Measurements from ENCODE around the gene GAL3ST3. TPM values are rescaled to one million over a fixed set of nuclear protein-coding genes. Genes with fewer than 3 reads are reported as not detected.
"Not testable (repeated sequence)": the region's sequence is repeated elsewhere in the genome, so short reads cannot be mapped to it uniquely, and the experiment has no call there.

The GAL3ST3 gene
- total RNA-seq, 1 donor from 2014 or later = 0.73 TPM

DNA sequence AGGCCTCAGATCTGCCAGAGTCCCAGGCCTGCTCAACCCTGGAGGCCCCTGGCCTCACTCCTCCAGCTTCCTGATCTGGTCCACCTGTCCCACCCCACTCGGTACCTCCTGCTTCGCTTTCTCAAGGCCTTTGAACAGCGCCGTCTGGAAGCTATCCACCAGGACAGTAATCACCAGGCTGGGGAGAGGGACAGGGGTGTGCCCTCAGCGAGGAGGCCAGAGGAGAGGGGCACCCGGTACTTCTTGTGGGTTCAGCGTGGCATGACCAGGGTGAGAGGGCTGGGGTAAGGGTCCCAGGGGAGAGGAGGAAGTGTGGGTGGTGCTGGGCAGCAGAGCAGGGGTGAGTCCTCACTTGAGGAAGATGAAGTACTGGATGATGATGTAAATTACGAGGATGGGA lies 28.7 kb downstream of the GAL3ST3 start:
- no peak for ATAC-seq (ENCODE audit: poor library complexity)
- no peak for DNase-seq
- intact Hi-C loops (cut with DNase I) = no loop called here

DNA sequence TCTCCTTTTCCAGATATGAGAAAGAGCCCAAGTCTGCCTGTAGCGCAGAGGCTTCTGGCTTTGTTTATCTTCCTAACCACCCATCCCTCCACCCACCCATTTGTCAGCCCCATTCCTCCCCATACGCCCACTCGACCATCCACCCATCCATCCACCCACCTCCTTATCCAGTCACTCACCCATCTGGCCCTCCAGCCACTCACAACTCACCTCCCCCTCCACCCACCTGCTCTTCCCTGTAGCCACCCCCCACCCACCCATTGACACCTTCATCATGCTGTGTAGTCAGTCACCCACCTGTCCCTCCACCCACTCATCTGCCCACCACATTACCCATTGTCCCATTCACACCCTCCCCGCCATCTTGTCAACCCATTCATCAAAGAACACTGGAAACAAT lies 31.6 kb downstream of the GAL3ST3 start:
- DNase-seq (no peak), ATAC-seq (ENCODE audit: poor library complexity) (no peak)
- intact Hi-C loops (cut with DNase I) = no loop called here

DNA sequence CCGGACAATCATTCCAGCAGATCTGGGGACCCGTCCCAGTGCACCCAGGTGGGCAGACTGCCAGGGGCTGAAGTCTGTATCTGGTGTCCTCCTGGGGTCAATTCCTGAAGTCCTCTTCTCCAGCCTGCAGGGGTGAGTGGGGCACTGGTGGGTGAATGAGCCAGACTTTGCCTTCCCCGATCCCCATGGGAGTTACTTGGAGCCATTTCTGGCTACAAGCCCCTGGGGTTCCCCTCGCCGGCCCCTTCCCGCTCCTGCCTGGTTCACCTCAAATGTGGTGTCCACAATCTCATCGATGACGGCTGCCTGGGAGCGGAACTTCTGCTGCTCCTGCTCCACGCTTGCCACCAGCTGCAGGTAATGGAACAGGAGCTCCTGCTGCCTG lies 32.2 kb downstream of the GAL3ST3 start:
- no peak for DNase-seq
- no peak for ATAC-seq (ENCODE audit: poor library complexity)
- intact Hi-C loops (cut with DNase I) = no loop called here

DNA sequence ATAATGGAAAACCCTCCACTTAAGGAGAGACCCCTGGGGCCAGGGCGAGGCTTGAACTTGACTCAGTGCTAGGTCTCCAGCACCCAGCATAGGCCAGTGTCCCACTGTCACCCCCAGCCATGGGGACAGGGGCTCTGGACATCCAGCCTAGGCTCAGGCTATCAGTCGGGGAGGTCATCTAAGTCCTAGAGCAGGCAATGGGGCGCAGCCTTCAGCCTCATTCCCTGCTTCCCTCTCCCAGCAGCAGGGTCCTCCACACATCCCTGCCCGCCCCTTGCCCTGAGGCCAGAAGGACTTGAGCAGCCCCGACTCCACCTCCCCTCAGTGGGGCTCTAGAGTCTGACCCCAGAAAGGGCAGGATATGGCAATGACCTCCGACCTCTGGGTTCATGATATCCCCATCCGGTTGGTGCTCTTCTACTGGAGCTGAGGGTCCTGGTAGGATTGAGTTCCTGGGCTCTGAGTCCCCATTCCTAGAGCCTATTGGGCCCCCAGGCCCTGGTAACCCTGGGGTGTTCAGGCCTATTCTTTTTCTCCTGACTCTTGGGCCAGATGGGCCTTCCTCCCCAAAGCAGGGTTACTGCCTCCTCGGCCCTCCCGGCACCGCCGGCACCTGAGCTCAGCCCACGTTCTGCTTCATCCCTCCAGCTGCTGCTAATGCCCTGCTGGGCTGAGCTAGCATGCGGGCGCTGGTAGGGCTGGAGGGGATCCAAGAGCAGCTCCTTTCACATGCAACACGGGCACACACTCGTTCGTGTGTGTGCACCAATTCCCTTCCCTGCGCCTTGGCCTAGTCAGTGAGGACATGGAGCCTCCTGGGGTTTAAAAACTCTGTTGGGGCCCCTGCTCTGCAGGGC lies 32.8 kb downstream of the GAL3ST3 start:
- intact Hi-C loops (cut with DNase I) = no loop called here
- no peak for DNase-seq
- ATAC-seq (ENCODE audit: poor library complexity) = peak; percentile 7

DNA sequence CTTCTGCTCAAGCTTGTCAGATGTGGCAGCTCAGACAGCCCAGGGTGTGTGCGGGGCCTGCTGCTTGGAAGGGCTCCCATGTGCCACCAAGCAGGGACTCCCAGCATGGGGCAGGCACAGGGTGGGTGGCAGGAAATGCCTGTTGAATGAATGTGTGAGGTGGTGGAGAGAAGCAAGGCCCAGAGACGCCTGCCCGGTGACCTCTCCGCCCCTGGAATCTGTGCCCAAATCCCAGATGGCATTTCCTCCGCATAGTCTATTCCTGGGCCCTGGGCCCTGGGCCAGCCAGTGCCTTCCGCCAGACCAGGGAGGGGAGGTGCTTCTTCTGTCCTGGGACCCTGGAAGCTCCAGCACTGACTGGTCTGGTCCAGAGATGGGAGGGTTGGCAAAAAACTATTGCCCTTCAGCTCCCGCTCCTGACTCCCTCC lies 33.5 kb downstream of the GAL3ST3 start:
- peak; percentile 62 for DNase-seq
- intact Hi-C loops (cut with DNase I) = no loop called here
- peak; percentile 78 for ATAC-seq (ENCODE audit: poor library complexity)

DNA sequence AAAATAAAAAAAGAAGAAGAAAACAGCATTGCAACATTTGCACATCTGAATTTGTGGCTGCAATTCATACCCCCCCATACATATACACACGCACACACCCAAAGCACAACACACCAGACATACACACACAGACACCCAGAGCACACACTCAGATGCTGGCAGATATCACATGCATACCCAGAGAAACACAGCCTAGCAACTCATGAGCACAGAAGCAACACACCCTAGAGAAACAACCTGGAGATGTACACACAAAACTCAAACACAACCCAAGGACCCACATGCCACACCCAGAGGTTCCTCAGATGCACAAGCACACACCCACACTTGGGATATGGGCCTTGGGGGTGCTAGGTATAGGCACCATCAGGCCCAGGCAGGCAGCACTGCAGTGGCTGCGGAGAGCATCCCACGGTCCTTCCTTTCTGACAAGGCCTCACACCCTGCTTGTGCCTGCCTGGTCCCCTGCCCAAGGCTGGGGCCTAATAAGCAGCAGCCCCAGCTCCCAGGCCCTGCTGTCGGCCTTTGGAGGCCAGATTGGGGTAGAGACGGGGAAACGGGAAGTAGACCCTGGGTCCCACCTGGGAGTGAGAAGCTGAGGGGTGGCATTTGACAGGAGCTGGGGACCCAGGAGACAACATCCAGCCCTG lies 34.0 kb downstream of the GAL3ST3 start:
- intact Hi-C loops (cut with DNase I) = no loop called here
- DNase-seq (no peak), ATAC-seq (ENCODE audit: poor library complexity) (no peak)

DNA sequence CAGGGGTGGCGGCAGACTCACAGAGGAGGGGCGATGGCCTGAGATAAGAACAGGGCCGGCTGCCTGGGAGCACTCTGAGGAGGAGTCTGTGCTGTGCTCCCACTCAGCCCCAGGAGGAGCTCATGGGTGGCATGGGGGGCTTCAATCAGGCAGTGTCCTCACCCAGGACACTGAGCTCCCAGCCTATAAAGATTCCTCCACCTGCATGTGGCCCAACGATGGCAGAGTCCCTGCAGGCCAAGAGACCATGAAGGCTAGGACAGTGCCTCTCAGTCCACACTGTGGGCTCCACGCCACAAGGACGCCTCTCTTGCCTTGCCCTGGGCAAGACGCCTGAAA lies 35.2 kb downstream of the GAL3ST3 start:
- no peak for DNase-seq
- no peak for ATAC-seq (ENCODE audit: poor library complexity)
- intact Hi-C loops (cut with DNase I) = no loop called here

DNA sequence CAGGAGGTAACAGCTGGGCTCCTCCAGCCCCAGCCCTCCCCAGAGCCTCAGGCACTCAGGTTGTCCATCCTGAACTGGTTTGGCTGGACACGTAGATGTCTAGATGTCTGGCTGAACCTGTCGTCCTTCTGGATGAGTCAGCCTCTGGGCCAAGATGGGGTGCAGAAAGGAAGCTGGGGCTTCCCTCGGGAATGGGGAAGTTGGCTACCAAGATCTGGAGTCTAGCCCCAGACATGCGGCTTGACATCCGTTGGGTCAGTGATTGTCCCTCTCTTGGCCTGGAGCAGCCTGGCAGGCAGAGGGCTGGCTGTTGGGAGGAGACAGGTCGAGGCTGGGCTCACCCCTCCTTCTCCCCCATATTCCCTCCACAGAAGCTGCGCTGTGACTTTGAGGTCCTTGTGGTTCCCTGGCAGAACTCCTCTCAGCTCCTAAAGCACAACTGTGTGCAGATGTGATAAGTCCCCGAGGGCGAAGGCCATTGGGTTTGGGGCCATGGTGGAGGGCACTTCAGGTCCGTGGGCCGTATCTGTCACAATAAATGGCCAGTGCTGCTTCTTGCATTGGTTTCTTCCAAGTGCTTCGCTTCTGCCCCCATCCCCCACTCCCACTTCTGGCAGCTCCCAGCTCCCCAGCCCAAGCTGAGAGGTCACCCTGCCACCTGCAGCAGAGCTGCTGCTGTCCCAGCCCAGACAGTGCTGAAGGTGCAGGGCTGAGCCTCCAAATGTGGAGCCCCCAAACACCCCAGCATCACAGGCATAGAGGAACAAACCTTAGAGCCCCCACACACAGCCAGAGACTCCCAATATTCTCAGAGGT lies 35.8 kb downstream of the GAL3ST3 start:
- ATAC-seq (ENCODE audit: poor library complexity) = no peak

DNA sequence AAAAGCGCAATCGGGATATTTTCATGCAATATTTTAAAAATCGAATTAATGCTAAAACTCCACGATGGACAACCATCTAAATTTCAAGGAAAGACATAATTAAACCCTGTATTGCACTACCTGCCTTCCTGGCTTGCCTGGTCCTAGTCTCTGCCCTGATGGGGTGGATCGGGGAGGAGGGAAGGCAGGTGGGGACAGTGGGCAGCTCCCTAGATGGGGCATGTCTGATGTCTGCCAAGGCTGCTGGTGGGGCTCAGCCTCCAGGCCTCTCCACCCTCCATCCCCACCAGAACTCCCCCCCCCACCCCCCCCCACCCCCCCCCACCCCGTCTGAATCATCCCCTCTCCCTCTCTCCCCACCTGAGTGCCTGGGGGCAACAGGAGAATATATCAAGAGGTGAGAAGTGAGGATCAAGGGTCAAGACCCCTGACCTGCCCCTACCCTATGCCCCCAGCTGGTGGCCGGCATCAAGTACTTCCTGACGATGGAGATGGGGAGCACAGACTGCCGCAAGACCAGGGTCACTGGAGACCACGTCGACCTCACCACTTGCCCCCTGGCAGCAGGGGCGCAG lies 36.5 kb downstream of the GAL3ST3 start:
- DNase-seq = no peak
- no peak for ATAC-seq (ENCODE audit: poor library complexity)
- intact Hi-C loops (cut with DNase I) = no loop called here

More for the DNA sequence above, 35.8 kb downstream of the GAL3ST3 start:
- DNase-seq = no peak
- intact Hi-C loops (cut with DNase I) = no loop called here

DNA sequence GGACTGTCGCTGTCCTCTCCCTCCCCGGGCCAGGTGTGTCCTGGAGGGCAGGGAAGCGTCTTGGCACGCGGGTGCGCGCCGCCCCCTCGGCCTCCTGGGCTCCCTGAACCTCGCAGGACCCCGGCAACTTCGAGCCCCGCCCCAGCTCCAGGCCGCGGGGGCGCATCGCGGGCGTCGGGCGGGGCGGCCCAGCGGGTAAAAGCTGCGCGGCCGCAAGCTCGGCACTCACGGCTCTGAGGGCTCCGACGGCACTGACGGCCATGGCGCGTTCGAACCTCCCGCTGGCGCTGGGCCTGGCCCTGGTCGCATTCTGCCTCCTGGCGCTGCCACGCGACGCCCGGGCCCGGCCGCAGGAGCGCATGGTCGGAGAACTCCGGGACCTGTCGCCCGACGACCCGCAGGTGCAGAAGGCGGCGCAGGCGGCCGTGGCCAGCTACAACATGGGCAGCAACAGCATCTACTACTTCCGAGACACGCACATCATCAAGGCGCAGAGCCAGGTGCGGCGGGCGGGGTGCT lies 37.1 kb downstream of the GAL3ST3 start, which contains the start of gene CST6:
CST6 (plus strand) TSS at position 224 of the 519 bp plus-strand sequence; CDS start at position 261, 37 bp downstream.
- ATAC-seq (ENCODE audit: poor library complexity) (no peak), DNase-seq (no peak)
- intact Hi-C loops (cut with DNase I) = no loop called here

DNA sequence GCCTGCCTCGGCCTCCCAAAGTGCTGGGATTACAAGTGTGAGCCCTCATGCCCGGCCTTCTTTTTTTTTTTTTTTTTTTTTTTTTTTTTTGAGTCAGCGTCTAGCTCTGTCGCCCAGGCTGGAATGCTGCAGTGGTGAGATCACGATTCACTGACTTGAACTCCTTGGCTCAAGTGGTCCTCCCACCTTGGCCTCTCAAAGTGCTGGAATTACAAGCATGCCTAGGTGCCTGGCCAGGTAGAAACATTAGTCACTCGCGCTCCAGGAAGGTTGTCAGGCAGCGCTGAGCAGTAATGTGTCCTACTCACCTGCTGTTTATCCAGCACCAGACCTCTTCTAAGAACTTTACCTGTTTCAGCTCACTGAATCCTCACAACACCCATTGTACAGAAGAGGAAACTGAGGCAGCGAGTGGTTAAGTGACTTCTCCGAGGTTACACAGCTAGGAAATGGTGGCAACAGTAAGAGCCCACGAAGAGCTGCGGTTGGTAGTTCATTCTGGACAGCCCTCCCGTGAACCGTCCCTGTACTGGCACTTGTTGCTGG lies 37.6 kb downstream of the GAL3ST3 start:
- intact Hi-C loops (cut with DNase I) = no loop called here
- DNase-seq = no peak
- ATAC-seq (ENCODE audit: poor library complexity) = no peak

DNA sequence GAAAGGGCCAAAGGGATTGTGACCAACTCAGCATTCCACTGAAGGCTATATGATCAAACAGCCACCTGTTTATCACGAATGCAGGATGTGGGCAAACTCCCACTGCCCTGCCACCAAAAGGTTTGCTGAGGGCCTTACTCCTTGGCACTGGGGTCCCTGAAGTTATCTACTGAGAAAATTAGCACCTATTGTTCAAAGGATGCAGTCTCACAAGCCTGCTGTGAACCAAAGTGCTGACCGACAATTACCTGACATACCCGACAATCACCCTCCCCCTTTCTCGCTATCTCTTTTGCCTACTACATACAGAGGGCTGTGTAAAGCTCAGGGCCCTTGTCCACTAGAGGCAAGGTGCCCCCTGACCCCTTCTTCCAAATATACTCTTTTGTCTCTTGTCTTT lies 38.9 kb downstream of the GAL3ST3 start:
- intact Hi-C loops (cut with DNase I); ATAC-seq (ENCODE audit: poor library complexity); DNase-seq: not testable (repeated sequence)

DNA sequence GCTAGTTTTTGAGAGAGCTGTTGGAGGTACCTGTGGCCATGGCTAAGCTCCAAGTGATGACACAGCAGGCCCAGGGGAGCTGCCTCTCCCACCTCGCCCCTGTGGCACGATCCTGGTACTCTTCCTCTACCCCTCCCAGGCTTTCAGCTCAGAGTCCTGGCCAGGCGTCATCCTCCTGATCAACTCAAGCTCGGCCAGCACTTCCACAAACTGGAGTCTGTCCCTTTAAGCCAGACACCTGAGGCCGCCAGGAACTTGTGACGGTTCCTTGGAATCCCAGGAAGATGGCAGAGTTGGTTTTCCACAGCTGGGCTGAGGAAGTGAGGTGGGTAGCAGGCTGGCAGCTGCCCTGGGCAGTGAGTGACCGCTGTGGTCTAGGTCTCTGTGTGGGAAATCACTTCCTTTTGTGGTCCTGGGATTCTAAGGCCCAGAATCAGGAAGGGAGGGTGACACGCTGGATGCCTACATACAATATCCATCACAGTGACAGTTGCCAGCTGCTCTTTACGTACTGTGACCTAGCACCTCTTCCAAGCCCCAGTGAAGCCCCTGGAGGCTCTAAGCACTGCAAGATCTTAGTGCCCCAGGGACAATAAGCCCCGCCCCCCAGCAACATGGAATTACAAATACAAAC lies 40.4 kb downstream of the GAL3ST3 start:
- no peak for DNase-seq
- ATAC-seq (ENCODE audit: poor library complexity) = no peak
- intact Hi-C loops (cut with DNase I) = no loop called here

DNA sequence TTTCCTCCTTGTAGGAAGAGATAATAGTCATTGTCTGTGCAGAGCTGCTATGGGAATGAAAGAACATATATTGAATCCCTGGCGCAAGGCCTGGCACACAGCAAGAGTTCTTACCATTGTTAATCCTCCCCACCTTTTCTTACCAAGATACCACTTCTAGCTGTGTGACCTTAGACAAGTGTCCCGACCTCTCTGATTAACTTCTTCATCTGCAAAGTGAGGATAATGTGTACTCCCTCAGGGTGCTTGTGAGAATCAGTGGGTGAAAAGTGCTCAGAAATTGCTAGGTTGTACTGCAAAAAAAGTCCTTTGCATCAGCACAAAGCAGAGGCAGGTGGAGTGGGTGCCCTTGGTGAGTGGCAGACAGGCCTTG lies 40.9 kb downstream of the GAL3ST3 start:
- DNase-seq (no peak), ATAC-seq (ENCODE audit: poor library complexity) (no peak)
- intact Hi-C loops (cut with DNase I) = no loop called here

DNA sequence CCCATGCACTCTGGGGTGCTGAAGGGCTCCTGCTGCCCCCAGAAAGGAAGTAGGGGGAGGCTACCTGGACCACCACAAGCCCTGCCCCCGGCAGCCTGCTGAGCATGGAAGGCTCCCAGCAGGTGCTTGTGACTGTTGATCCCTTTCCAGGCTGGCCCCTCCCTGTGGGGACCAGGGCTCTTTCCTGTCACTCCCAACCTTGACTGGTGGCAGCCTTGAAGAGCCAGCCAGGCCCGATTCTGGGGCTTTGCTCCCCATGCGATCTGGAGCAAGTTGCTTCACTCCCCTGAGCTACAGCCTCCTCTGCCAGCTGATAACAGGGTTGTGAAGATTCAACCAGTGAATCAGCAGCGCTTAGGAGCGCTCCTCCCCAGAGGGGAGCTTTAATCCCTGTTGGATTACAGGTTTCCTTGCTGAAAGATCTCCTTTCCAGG lies 41.7 kb downstream of the GAL3ST3 start:
- DNase-seq (no peak), ATAC-seq (ENCODE audit: poor library complexity) (no peak)
- intact Hi-C loops (cut with DNase I) = no loop called here

DNA sequence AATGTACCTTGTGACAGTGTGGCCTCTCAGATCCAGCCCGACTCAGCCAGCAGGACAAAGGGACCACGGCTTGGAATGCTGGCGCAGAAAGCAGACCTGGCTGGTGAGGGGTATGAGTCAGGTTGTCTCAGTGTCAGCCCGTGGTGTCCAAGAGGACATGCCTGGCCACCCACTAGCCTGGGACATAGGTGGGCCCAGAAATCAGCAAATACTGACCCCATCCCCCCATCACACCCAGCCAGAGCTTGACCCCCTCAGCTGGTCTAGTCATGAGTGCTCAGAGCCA lies 42.1 kb downstream of the GAL3ST3 start:
- DNase-seq (no peak), ATAC-seq (ENCODE audit: poor library complexity) (no peak)
- intact Hi-C loops (cut with DNase I) = no loop called here

DNA sequence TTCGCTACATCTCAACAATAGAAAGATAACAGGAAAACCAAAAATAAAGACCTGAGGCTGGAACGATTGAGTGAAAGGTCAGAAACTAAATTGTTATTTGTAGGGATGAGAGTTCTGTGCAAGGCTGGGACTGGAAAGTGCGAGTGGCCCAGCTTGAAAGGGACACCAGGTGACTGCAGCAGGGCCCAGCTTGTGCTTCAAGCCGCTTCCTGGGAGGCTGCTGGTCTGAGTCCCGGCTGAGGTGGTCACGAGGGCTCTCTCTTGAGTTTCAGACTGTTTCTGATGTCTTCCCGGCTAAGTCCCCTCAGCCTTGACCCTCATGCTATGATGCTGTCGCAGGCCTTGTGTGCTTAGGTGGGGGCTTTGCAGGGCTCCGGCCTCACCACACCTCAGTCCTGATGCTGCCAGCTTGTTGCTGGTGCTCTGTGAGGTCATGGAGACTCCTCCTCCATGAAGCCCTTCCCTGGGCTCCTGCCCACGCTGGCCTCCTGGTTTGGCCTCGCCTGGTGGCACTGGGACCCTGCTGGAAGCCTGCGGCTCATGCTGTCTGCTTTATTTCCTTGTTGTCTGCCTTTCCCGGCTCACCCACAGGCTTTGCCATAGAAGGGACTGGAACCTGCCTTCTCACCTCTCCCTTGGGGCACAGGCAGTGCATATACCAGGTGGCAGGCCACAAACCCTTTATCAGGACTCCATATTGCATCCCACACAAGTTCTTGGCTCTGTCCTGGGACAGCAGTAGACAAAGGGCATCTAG lies 42.6 kb downstream of the GAL3ST3 start:
- intact Hi-C loops (cut with DNase I) = no loop called here
- no peak for DNase-seq

DNA sequence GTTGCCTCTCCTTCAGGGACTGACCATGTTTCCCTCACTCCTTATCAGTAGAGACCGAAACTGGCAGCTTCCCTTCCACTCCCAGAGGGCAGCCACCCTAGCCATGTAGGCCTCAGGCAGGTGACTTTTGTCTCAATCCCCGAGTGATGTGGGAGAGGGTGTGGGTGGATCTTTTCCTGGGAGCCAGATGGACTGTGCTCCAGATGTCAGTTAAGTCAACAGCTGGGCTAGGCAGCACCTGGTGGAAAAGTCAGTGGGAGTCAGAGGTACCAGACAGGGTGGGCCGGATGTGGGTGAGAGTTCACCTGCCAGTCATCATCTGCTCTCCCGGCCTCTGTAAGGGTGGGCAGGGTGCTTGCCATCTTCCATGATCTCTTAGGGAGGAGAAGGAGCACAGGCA lies 44.8 kb downstream of the GAL3ST3 start:
- intact Hi-C loops (cut with DNase I) = no loop called here
- no peak for ATAC-seq (ENCODE audit: poor library complexity)
- DNase-seq = no peak

More for the DNA sequence above, 42.6 kb downstream of the GAL3ST3 start:
- no peak for ATAC-seq (ENCODE audit: poor library complexity)

All from Right ventricle myocardium superior (tissue), 1 donor.